HepG2 (cell line): ENCODE results near the gene MTA3. TPM values are rescaled to one million over a fixed set of nuclear protein-coding genes. Genes with fewer than 3 reads are reported as not detected.

ENCODE experiments used
- ETV6 ChIP-seq: sonication (generic); formaldehyde crosslinking; conservative IDR thresholded peaks from 2 replicates; pipeline ENCODE4 v1.4.0; 2020; ENCODE audit warnings: missing genetic modification reagents
- GPN1 ChIP-seq: sonication (generic); formaldehyde crosslinking; IDR thresholded peaks from 2 replicates; pipeline ENCODE4 v1.5.1; 2020; ENCODE audit warnings: missing genetic modification reagents, borderline replicate concordance
- KLF13 ChIP-seq: sonication (generic); formaldehyde crosslinking; IDR thresholded peaks from 2 replicates; pipeline ENCODE4 v1.4.0; 2020; ENCODE audit warnings: mild to moderate bottlenecking, missing genetic modification reagents
- KLF15 ChIP-seq: sonication (generic); formaldehyde crosslinking; IDR thresholded peaks from 2 replicates; pipeline ENCODE4 v1.8.1; 2023; ENCODE audit warnings: borderline replicate concordance, mild to moderate bottlenecking, inconsistent platforms, missing genetic modification reagents, mixed read lengths
- RBAK ChIP-seq: sonication (generic); formaldehyde crosslinking; IDR thresholded peaks from 2 replicates; pipeline ENCODE4 v1.5.1; 2020; ENCODE audit warnings: mild to moderate bottlenecking, missing genetic modification reagents
- RBM39 ChIP-seq: fragments of 200-400 bp; formaldehyde crosslinking; IDR thresholded peaks from one replicate; pipeline ENCODE4 v1.6.1; 2018; ENCODE audit warnings: antibody characterized with exemption, mild to moderate bottlenecking, low read depth, low read length; ENCODE audit not compliant: poor library complexity, severe bottlenecking
- SP4 ChIP-seq: sonication (generic); formaldehyde crosslinking; IDR thresholded peaks from 2 replicates; pipeline ENCODE4 v1.8.1; 2023; ENCODE audit warnings: mild to moderate bottlenecking, missing genetic modification reagents
- YY1 ChIP-seq: IDR thresholded peaks from 2 replicates; pipeline ENCODE4 v1.6.1; 2011; ENCODE audit warnings: low read length, low read depth, moderate library complexity, mild to moderate bottlenecking; ENCODE audit not compliant: insufficient read depth, insufficient replicate concordance
- ZMAT3 ChIP-seq: sonication (generic); formaldehyde crosslinking; conservative IDR thresholded peaks from 2 replicates; pipeline ENCODE4 v1.7.0; 2021; ENCODE audit warnings: missing genetic modification reagents
- ZMYM3 ChIP-seq: sonication (generic); formaldehyde crosslinking; IDR thresholded peaks from 2 replicates; pipeline ENCODE4 v1.5.1; 2020; ENCODE audit warnings: mild to moderate bottlenecking, missing genetic modification reagents
- ZNF768 ChIP-seq: sonication (generic); formaldehyde crosslinking; IDR thresholded peaks from 2 replicates; pipeline ENCODE4 v1.4.0; 2020; ENCODE audit warnings: missing genetic modification reagents
- polyA plus RNA-seq, 8 experiments: library from polyadenylated mRNA; depleted of rRNA in 3 of 8; stranded (reverse) in 7 of 8; unstranded in 1 of 8; fragments of >200 nt; fragmentation: Illumina TruSeq in 4 of 8; extraction: Trizol in 4 of 8; gene quantifications; 2 replicates each; pipeline versions ENCODE4 v1.2.1 to v1.2.3, GENCODE V29; 2011 to 2016; ENCODE audit warnings: low read depth in 4 of 8, missing spikeins in 1 of 8, mixed read lengths in 1 of 8; ENCODE audit not compliant: insufficient read depth in 1 of 8
- total RNA-seq, 5 experiments: library from RNA; depleted of rRNA; stranded (reverse); fragments of >200 nt; fragmentation: Illumina TruSeq; extraction: Trizol; gene quantifications; 2 replicates each; pipeline ENCODE4 v1.2.3, GENCODE V29; 2016; ENCODE audit warnings: low read depth in 1 of 5
- TF ChIP-seq, protein P1 (sequence below): sonication (generic); formaldehyde crosslinking; IDR thresholded peaks from 2 replicates; pipeline ENCODE4 v1.8.1; 2022; ENCODE audit warnings: low read depth, mild to moderate bottlenecking, missing genetic modification reagents
- TF ChIP-seq, protein P2 (sequence below): conservative IDR thresholded peaks from 2 replicates; pipeline ENCODE4 v1.6.1; 2018; ENCODE audit warnings: missing genetic modification reagents
- TF ChIP-seq, protein P3 (sequence below): sonication (generic); formaldehyde crosslinking; IDR thresholded peaks from 2 replicates; pipeline ENCODE4 v1.4.0; 2020; ENCODE audit warnings: mild to moderate bottlenecking, missing genetic modification reagents
- TF ChIP-seq, protein P4 (sequence below): sonication (generic); formaldehyde crosslinking; IDR thresholded peaks from 2 replicates; pipeline ENCODE4 v1.4.0; 2020; ENCODE audit warnings: missing genetic modification reagents, borderline replicate concordance
- TF ChIP-seq, protein P5 (sequence below): sonication (generic); formaldehyde crosslinking; IDR thresholded peaks from 2 replicates; pipeline ENCODE4 v1.4.0; 2020; ENCODE audit warnings: missing genetic modification reagents, borderline replicate concordance

The MTA3 gene
- total and polyA plus RNA-seq, 2 of the 13 experiments (the other 11 are each of a cell fraction or from before 2014, with no cell fraction given), result 48.8 to 77.8 TPM

DNA sequence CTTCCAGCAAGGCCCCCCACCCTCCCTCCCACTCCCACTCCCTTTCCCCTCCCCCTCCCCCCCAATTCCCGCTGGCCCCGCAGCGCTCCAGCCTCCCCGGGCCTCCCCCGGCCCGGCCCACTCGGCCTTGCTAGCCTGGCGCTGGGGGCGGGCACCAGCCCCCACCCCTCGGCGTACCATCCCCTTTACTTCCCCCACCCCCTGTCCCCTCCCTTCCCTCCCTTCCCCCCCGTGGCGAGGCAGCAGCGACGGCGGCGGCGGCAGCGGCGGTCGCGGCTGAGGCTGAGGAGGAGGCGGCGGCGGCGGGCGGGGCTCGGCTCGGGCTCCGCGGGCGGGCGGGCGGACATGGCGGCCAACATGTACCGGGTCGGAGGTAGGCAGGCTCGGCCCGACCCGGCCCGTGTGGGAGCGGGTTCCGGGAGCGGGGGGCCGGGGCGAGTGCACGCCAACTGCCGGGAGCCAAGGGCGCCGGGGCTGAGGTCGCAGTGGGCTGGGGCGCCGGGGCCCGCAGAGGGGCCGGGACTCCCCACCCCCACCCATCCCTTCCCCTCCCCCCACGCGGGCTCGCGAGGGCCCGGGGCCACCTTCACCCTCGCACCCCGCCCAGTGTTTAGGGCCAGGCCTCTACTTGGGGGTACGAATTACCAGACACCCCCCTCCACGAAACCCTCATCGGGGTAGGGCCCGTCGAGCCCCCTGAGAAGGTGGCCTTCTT, at the start of gene MTA3 (continued):
- TF ChIP-seq KLF13 (CRISPR knock-in tag) (no peak), ZMAT3 (no peak), RBM39 (peak; percentile 6), ETV6 (CRISPR knock-in tag) (no peak), GPN1 (CRISPR knock-in tag) (no peak), RBAK (CRISPR knock-in tag) (no peak), YY1 (peak; percentile 87), SP4 (CRISPR knock-in tag) (0 out of 2 replicates have a peak, but pooled peaks have one; percentile 13), KLF15 (CRISPR knock-in tag) (no peak), ZNF768 (CRISPR knock-in tag) (no peak), ZMYM3 (CRISPR knock-in tag) (no peak)
- TF ChIP-seq, protein P1, sequence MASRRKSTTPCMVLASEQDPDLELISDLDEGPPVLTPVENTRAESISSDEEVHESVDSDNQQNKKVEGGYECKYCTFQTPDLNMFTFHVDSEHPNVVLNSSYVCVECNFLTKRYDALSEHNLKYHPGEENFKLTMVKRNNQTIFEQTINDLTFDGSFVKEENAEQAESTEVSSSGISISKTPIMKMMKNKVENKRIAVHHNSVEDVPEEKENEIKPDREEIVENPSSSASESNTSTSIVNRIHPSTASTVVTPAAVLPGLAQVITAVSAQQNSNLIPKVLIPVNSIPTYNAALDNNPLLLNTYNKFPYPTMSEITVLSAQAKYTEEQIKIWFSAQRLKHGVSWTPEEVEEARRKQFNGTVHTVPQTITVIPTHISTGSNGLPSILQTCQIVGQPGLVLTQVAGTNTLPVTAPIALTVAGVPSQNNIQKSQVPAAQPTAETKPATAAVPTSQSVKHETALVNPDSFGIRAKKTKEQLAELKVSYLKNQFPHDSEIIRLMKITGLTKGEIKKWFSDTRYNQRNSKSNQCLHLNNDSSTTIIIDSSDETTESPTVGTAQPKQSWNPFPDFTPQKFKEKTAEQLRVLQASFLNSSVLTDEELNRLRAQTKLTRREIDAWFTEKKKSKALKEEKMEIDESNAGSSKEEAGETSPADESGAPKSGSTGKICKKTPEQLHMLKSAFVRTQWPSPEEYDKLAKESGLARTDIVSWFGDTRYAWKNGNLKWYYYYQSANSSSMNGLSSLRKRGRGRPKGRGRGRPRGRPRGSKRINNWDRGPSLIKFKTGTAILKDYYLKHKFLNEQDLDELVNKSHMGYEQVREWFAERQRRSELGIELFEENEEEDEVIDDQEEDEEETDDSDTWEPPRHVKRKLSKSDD, result no peak
- TF ChIP-seq, protein P2, sequence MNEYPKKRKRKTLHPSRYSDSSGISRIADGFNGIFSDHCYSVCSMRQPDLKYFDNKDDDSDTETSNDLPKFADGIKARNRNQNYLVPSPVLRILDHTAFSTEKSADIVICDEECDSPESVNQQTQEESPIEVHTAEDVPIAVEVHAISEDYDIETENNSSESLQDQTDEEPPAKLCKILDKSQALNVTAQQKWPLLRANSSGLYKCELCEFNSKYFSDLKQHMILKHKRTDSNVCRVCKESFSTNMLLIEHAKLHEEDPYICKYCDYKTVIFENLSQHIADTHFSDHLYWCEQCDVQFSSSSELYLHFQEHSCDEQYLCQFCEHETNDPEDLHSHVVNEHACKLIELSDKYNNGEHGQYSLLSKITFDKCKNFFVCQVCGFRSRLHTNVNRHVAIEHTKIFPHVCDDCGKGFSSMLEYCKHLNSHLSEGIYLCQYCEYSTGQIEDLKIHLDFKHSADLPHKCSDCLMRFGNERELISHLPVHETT, result no peak
- TF ChIP-seq, protein P3, sequence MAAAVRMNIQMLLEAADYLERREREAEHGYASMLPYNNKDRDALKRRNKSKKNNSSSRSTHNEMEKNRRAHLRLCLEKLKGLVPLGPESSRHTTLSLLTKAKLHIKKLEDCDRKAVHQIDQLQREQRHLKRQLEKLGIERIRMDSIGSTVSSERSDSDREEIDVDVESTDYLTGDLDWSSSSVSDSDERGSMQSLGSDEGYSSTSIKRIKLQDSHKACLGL, result no peak
- TF ChIP-seq, protein P4, sequence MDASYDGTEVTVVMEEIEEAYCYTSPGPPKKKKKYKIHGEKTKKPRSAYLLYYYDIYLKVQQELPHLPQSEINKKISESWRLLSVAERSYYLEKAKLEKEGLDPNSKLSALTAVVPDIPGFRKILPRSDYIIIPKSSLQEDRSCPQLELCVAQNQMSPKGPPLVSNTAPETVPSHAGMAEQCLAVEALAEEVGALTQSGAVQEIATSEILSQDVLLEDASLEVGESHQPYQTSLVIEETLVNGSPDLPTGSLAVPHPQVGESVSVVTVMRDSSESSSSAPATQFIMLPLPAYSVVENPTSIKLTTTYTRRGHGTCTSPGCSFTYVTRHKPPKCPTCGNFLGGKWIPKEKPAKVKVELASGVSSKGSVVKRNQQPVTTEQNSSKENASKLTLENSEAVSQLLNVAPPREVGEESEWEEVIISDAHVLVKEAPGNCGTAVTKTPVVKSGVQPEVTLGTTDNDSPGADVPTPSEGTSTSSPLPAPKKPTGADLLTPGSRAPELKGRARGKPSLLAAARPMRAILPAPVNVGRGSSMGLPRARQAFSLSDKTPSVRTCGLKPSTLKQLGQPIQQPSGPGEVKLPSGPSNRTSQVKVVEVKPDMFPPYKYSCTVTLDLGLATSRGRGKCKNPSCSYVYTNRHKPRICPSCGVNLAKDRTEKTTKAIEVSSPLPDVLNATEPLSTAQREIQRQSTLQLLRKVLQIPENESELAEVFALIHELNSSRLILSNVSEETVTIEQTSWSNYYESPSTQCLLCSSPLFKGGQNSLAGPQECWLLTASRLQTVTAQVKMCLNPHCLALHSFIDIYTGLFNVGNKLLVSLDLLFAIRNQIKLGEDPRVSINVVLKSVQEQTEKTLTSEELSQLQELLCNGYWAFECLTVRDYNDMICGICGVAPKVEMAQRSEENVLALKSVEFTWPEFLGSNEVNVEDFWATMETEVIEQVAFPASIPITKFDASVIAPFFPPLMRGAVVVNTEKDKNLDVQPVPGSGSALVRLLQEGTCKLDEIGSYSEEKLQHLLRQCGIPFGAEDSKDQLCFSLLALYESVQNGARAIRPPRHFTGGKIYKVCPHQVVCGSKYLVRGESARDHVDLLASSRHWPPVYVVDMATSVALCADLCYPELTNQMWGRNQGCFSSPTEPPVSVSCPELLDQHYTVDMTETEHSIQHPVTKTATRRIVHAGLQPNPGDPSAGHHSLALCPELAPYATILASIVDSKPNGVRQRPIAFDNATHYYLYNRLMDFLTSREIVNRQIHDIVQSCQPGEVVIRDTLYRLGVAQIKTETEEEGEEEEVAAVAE (CRISPR knock-in tag), result no peak
- TF ChIP-seq, protein P5, sequence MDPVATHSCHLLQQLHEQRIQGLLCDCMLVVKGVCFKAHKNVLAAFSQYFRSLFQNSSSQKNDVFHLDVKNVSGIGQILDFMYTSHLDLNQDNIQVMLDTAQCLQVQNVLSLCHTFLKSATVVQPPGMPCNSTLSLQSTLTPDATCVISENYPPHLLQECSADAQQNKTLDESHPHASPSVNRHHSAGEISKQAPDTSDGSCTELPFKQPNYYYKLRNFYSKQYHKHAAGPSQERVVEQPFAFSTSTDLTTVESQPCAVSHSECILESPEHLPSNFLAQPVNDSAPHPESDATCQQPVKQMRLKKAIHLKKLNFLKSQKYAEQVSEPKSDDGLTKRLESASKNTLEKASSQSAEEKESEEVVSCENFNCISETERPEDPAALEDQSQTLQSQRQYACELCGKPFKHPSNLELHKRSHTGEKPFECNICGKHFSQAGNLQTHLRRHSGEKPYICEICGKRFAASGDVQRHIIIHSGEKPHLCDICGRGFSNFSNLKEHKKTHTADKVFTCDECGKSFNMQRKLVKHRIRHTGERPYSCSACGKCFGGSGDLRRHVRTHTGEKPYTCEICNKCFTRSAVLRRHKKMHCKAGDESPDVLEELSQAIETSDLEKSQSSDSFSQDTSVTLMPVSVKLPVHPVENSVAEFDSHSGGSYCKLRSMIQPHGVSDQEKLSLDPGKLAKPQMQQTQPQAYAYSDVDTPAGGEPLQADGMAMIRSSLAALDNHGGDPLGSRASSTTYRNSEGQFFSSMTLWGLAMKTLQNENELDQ (CRISPR knock-in tag), result no peak
